Measurements from ENCODE around the gene RSPO1. TPM values are rescaled to one million over a fixed set of nuclear protein-coding genes. Genes with fewer than 3 reads are reported as not detected.

Gene RSPO1
- total and polyA plus RNA-seq, 2 of the 4 experiments (the other 2 are of a cell fraction) = not detected

DNA sequence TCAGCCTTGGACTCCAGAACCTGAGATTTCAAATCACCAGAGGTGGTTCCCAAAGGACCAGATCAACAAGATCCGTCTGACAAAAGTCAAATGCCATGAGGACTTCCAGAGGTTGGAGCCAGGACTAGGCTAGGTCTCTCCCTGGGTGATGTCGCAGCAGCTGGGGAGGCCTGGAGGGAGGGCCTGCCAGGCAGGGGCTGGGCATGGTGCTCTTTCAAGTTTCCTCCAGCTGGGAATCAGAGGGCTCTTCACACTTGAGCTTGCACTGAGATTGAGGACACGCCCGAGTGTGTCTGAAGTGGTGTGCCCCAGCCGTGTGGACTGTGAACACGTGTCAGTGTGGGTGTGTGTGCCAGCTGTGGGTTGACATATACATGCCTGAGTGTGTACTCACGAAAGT is 21.3 kb upstream of the RSPO1 start:
- Histone ChIP-seq H4K8ac (ENCODE audit: low read depth in 2 of 2, low read length in 2 of 2) (no peak overlapping the region), H2BK20ac (ENCODE audit: low read depth, low read length) (no peak overlapping the region), H3K4me1 (ENCODE audit: control insufficient read depth, insufficient read depth, low read length) (no peaks in the 10 kb centered on the region), H3K56ac (ENCODE audit: extremely low read depth, insufficient read depth, low read length) (no peak overlapping the region), H2AK9ac (replicated peaks; ENCODE audit: low read depth, low read length, poor library complexity) (no peak overlapping the region), H2AFZ (replicated peaks; ENCODE audit: low read length, poor library complexity) (no peak overlapping the region), H3K4me3 (ENCODE audit: insufficient read depth, low read depth, low read length) (no peak overlapping the region), H3K23ac (ENCODE audit: low read depth, low read length) (no peak overlapping the region), H3K79me1 (ENCODE audit: low read depth in 1 of 2, low read length in 2 of 2) (no peaks in the 10 kb centered on the region), H4K91ac (ENCODE audit: insufficient read depth, low read depth, low read length) (no peak overlapping the region), H2AK5ac (ENCODE audit: low read depth, low read length) (no peak overlapping the region), H3K27me3 (ENCODE audit: control insufficient read depth, insufficient read depth, low read length) (peaks cover 26% of the 10 kb centered on the region), H3K9ac (ENCODE audit: low read depth, low read length) (no peak overlapping the region), H2BK15ac (ENCODE audit: low read depth, low read length) (no peak overlapping the region), H4K5ac (ENCODE audit: low read depth, low read length) (no peak overlapping the region), H3K36me3 (ENCODE audit: control insufficient read depth, insufficient read depth, low read length) (no peaks in the 10 kb centered on the region), H3K9me1 (ENCODE audit: insufficient read depth, low read length) (no peaks in the 10 kb centered on the region), H4K20me1 (ENCODE audit: insufficient read depth, low read length) (no peaks in the 10 kb centered on the region), H3K4me2 (ENCODE audit: low read depth, low read length) (no peak overlapping the region), H3K27ac (ENCODE audit: insufficient read depth, low read length) (no peak overlapping the region), H2BK5ac (ENCODE audit: low read depth, low read length, poor library complexity, severe bottlenecking) (no peak overlapping the region), H3K18ac (ENCODE audit: low read depth, low read length) (no peak overlapping the region), H2BK120ac (ENCODE audit: low read depth, low read length) (no peak overlapping the region), H3K14ac (replicated peaks; ENCODE audit: low read depth, low read length) (no peak overlapping the region), H3K9me3 (ENCODE audit: control insufficient read depth, insufficient read depth, low read length) (no peaks in the 10 kb centered on the region), H3K4ac (ENCODE audit: low read depth, low read length) (no peak overlapping the region)
- ChIA-PET POLR2A (ENCODE audit: unreplicated experiment) (no interaction called here), CTCF (interaction anchor here (0.6 kb wide), 1 partner anchor 16 kb away, joined by 4 read pairs; no protein-coding TSS in a partner anchor)
- intact Hi-C loops (cut with micrococcal nuclease) (no loop called here), dilution Hi-C loops (cut with HindIII; ENCODE audit: low sequenced_read_pairs, unreplicated experiment) (no loop called here), in situ Hi-C loops (cut with MboI; ENCODE audit: low sequenced_read_pairs) (no loop called here)
- TF ChIP-seq RAD21 (IDR thresholded peaks at IDR 0.05; ENCODE audit: low read length) (no peak), RCOR1 (IDR thresholded peaks at IDR 0.05; ENCODE audit: insufficient replicate concordance, low read length) (no peak), SMC3 (IDR thresholded peaks at IDR 0.05; ENCODE audit: low read depth, low read length) (no peak), MAFK (IDR thresholded peaks at IDR 0.05; ENCODE audit: low read depth, low read length) (no peak), BHLHE40 (IDR thresholded peaks at IDR 0.05; ENCODE audit: low read depth, low read length) (no peak), CEBPB (IDR thresholded peaks at IDR 0.05; ENCODE audit: low read depth, low read length) (no peak), CHD1 (IDR thresholded peaks at IDR 0.05; ENCODE audit: low read depth, low read length) (no peak), FOS (IDR thresholded peaks at IDR 0.05; ENCODE audit: low read depth, low read length) (no peak)
- ATAC-seq (ENCODE audit: low read depth) (no peak), DNase-seq (no peak)
- BruUV-seq (replicated peaks) = no TSS peak
- WGBS, 2 experiments (ENCODE audit: extremely low coverage in 2 of 2, insufficient read length in 1 of 2) = 48% methylated on average over 5 of the region's 7 CpGs; no CpG with 5 or more reads in 1 of the 2 experiments

Data from IMR-90 (cell line).